Measurements from ENCODE around the gene LGI1. TPM values are rescaled to one million over a fixed set of nuclear protein-coding genes. Genes with fewer than 3 reads are reported as not detected.

The LGI1 gene
- total RNA-seq, 2 donors from 2014 or later, result 0.60 to 2.6 TPM

DNA sequence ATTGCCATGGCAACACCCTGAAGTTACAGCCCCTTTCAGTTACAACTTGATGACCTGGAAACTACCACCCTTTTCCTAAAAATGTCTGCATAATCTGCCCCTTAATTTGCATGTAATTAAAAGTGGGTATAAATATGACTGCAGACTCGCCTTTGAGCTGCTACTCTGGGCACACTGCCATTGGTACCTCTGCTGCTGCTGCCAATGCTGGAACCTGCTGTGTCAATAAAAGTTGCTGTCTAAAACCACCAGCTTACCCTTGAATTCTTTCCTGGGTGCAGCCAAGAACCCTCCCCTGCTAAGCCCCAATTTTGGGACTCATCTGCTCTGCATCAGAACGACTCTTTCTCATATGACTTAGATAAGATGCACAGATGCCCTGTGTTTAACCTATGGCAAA lies 45.1 kb upstream of the LGI1 start:
- no peaks in the 10 kb centered on the region for H3K9me3 ChIP-seq (ENCODE audit: control insufficient read depth, low read length)
- no peaks in the 10 kb centered on the region for H3K27me3 Mint-ChIP-seq (ENCODE audit: insufficient read depth)
- H3K4me1 Mint-ChIP-seq, result no peaks in the 10 kb centered on the region
- H3K4me3 ChIP-seq (ENCODE audit: low read length), result no peak overlapping the region
- H3K27ac ChIP-seq (ENCODE audit: low read depth, low read length), result no peak overlapping the region
- no peaks in the 10 kb centered on the region for H3K27me3 ChIP-seq (ENCODE audit: control insufficient read depth, insufficient read depth, low read length, poor library complexity, severe bottlenecking)
- DNase-seq, result no peak
- no peaks in the 10 kb centered on the region for H3K9me3 Mint-ChIP-seq
- H3K4me1 ChIP-seq (ENCODE audit: control insufficient read depth, insufficient read depth, low read length), result no peaks in the 10 kb centered on the region
- 88 to 100% methylated on average over 2 of the region's 2 CpGs for WGBS, 2 experiments (ENCODE audit: insufficient coverage in 1 of 2, insufficient read length in 1 of 2)
- H3K4me3 Mint-ChIP-seq, result no peak overlapping the region
- TF ChIP-seq, protein P1, sequence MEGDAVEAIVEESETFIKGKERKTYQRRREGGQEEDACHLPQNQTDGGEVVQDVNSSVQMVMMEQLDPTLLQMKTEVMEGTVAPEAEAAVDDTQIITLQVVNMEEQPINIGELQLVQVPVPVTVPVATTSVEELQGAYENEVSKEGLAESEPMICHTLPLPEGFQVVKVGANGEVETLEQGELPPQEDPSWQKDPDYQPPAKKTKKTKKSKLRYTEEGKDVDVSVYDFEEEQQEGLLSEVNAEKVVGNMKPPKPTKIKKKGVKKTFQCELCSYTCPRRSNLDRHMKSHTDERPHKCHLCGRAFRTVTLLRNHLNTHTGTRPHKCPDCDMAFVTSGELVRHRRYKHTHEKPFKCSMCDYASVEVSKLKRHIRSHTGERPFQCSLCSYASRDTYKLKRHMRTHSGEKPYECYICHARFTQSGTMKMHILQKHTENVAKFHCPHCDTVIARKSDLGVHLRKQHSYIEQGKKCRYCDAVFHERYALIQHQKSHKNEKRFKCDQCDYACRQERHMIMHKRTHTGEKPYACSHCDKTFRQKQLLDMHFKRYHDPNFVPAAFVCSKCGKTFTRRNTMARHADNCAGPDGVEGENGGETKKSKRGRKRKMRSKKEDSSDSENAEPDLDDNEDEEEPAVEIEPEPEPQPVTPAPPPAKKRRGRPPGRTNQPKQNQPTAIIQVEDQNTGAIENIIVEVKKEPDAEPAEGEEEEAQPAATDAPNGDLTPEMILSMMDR (conservative IDR thresholded peaks at IDR 0.05), result no peak
- no peak overlapping the region for H3K27ac Mint-ChIP-seq
- H3K9ac ChIP-seq (ENCODE audit: extremely low read depth, low read length, poor library complexity, severe bottlenecking), result no peak overlapping the region
- no peaks in the 10 kb centered on the region for H3K36me3 ChIP-seq (ENCODE audit: control insufficient read depth, insufficient read depth, low read length)
- no peaks in the 10 kb centered on the region for H3K36me3 Mint-ChIP-seq (ENCODE audit: low read depth)

DNA sequence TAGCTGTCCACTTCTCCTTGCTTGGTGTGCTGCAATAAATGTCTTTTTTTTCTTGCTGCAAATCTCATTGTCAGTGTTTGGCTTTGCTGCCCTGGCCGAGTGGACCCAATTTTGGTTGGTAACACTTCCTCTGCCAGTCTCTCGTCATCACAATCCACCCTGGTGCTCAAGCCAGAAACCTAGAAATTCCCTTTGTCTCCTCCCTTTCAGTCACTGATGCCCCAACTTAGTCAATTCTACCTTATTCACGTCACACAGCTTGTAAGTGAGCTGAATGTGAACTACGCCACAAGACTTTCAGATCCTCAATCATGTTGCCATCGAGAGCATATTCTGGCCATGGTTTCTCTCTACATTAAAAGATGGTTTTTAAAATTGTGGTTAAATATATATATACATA lies 42.4 kb upstream of the LGI1 start:
- no peaks in the 10 kb centered on the region for H3K9me3 ChIP-seq (ENCODE audit: control insufficient read depth, low read length)
- H3K27me3 ChIP-seq (ENCODE audit: control insufficient read depth, insufficient read depth, low read length, poor library complexity, severe bottlenecking), result no peaks in the 10 kb centered on the region
- TF ChIP-seq, protein P1 (conservative IDR thresholded peaks at IDR 0.05), result no peak
- no peak overlapping the region for H3K9ac ChIP-seq (ENCODE audit: extremely low read depth, low read length, poor library complexity, severe bottlenecking)
- Mint-ChIP-seq H3K9me3 (no peaks in the 10 kb centered on the region), H3K27me3 (ENCODE audit: insufficient read depth) (no peaks in the 10 kb centered on the region), H3K4me1 (peaks cover 11% of the 10 kb centered on the region), H3K4me3 (no peak overlapping the region), H3K36me3 (ENCODE audit: low read depth) (no peaks in the 10 kb centered on the region), H3K27ac (no peak overlapping the region)
- 94 to 96% methylated on average over 2 to 5 of the region's 5 CpGs for WGBS, 2 experiments (ENCODE audit: insufficient coverage in 1 of 2, insufficient read length in 1 of 2)
- no peaks in the 10 kb centered on the region for H3K4me1 ChIP-seq (ENCODE audit: control insufficient read depth, insufficient read depth, low read length)
- H3K27ac ChIP-seq (ENCODE audit: low read depth, low read length), result no peak overlapping the region
- H3K36me3 ChIP-seq (ENCODE audit: control insufficient read depth, insufficient read depth, low read length), result no peaks in the 10 kb centered on the region
- DNase-seq, result no peak
- H3K4me3 ChIP-seq (ENCODE audit: low read length), result no peak overlapping the region

DNA sequence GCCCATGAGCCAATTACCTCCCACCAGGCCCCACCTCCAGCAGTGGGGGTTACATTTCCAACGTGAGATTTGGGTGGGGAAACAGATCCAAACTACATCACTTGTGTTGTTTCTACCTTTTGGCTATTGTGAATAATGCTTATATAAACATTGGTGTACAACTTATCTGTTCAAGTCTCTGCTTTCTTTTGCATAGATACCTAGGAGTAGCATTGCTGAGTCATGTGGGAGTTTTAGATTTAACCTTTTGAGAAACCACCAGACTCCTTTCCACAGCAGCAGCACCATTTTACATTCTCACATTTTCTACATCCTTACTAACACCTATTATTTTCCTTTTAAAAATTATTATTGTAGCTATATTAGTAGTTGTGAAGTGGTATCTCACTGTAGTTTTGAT lies 41.0 kb upstream of the LGI1 start:
- Mint-ChIP-seq H3K27me3 (ENCODE audit: insufficient read depth) (no peaks in the 10 kb centered on the region), H3K27ac (no peak overlapping the region), H3K4me3 (no peak overlapping the region), H3K4me1 (peaks cover 11% of the 10 kb centered on the region), H3K36me3 (ENCODE audit: low read depth) (no peaks in the 10 kb centered on the region), H3K9me3 (no peaks in the 10 kb centered on the region)
- Histone ChIP-seq H3K27me3 (ENCODE audit: control insufficient read depth, insufficient read depth, low read length, poor library complexity, severe bottlenecking) (no peaks in the 10 kb centered on the region), H3K4me1 (ENCODE audit: control insufficient read depth, insufficient read depth, low read length) (no peaks in the 10 kb centered on the region), H3K9ac (ENCODE audit: extremely low read depth, low read length, poor library complexity, severe bottlenecking) (no peak overlapping the region), H3K27ac (ENCODE audit: low read depth, low read length) (no peak overlapping the region), H3K4me3 (ENCODE audit: low read length) (no peak overlapping the region), H3K9me3 (ENCODE audit: control insufficient read depth, low read length) (no peaks in the 10 kb centered on the region), H3K36me3 (ENCODE audit: control insufficient read depth, insufficient read depth, low read length) (no peaks in the 10 kb centered on the region)
- DNase-seq, result no peak
- 62% methylated on average over 1 of the region's 1 CpG; no CpG with 5 or more reads in 1 of the 2 experiments for WGBS, 2 experiments (ENCODE audit: insufficient coverage in 1 of 2, insufficient read length in 1 of 2)
- TF ChIP-seq, protein P1 (conservative IDR thresholded peaks at IDR 0.05), result no peak

Measured in endodermal cell (in vitro differentiated cells).